GM12878 (cell line): Measurements from ENCODE around the gene LMAN1L. TPM values are rescaled to one million over a fixed set of nuclear protein-coding genes. Genes with fewer than 3 reads are reported as not detected.

Experiments used
- ATAC-seq: fragments of 200-7000 bp; cut with Tn5 transposase; 3 replicates; pipeline ENCODE4 v1.9.1; 2020; ENCODE audit warnings: mild to moderate bottlenecking, moderate library complexity
- BruUV-seq: library from RNA; stranded (reverse); fragments of 400-500 nt; replicated peaks from 2 replicates; lab custom pipeline; 2021; lab: Mats Ljungman, UMichigan
- CTCF ChIA-PET: fragments of 300-600 bp; sonication (Branson Sonifier 250); formaldehyde crosslinking; extraction: SDS; loops from one replicate; lab custom pipeline; 2021; ENCODE audit warnings: inconsistent platforms; lab: Yijun Ruan, JAX
- POLR2A ChIA-PET: fragments of 350-600 bp; formaldehyde crosslinking; extraction: SDS; loops from one replicate; lab custom pipeline; 2021; ENCODE audit warnings: inconsistent platforms; lab: Charles Lee
- RAD21 ChIA-PET: fragments of 300-600 bp; sonication (Branson Sonifier 250); formaldehyde crosslinking; loops from one replicate; lab custom pipeline; 2023; ENCODE audit warnings: antibody characterized with exemption; ENCODE audit not compliant: unreplicated experiment; lab: Charles Lee
- SMC1A ChIA-PET: fragments of 300-600 bp; sonication (Branson Sonifier 250); formaldehyde crosslinking; loops from one replicate; lab custom pipeline; 2023; ENCODE audit not compliant: unreplicated experiment, uncharacterized antibody; lab: Charles Lee
- DNase-seq: peaks from one replicate; pipeline ENCODE4 v3.0.0-alpha.2; 2011; ENCODE audit warnings: low read depth, low spot score
- FAIRE-seq: peaks from 3 replicates; lab custom pipeline; 2011; peaks lifted over from hg19 to GRCh38; lab: Jason Lieb, UNC
- H2AFZ ChIP-seq: 2 replicates; pipeline ENCODE4 v1.6.0; 2011; ENCODE audit warnings: low read depth, low read length, control low read depth; ENCODE audit not compliant: control insufficient read depth
- H3K27ac ChIP-seq: 2 replicates; pipeline ENCODE4 v1.5.1; 2011; ENCODE audit warnings: control low read depth; ENCODE audit not compliant: control insufficient read depth, insufficient read depth
- H3K27me3 ChIP-seq, 2 experiments: replicated peaks in 1 of 2; 2 replicates each; pipeline versions ENCODE4 v1.6.0 to v1.6.1; 2011; ENCODE audit warnings: low read length in 1 of 2; ENCODE audit not compliant: control insufficient read depth in 2 of 2, insufficient read depth in 2 of 2
- H3K36me3 ChIP-seq, 2 experiments: 2 replicates each; pipeline ENCODE4 v1.5.1; 2011; ENCODE audit warnings: low read length in 1 of 2; ENCODE audit not compliant: control insufficient read depth in 2 of 2, insufficient read depth in 2 of 2
- H3K4me1 ChIP-seq: 2 replicates; pipeline ENCODE4 v1.6.1; 2011; ENCODE audit warnings: mild to moderate bottlenecking, low read length, moderate library complexity, mixed read lengths; ENCODE audit not compliant: control insufficient read depth, insufficient read depth
- H3K4me2 ChIP-seq: 2 replicates; pipeline ENCODE4 v1.6.0; 2011; ENCODE audit warnings: control low read depth; ENCODE audit not compliant: control insufficient read depth, insufficient read depth
- H3K4me3 ChIP-seq: fragments of 200-600 bp; sonication (generic); 2 replicates; pipeline ENCODE4 v1.5.1; 2016
- H3K79me2 ChIP-seq: 2 replicates; pipeline ENCODE4 v1.6.0; 2011; ENCODE audit warnings: low read length; ENCODE audit not compliant: control insufficient read depth, insufficient read depth
- H3K9ac ChIP-seq: 2 replicates; pipeline ENCODE4 v1.8.0; 2011; ENCODE audit warnings: low read length, control low read depth, mixed read lengths; ENCODE audit not compliant: control insufficient read depth, insufficient read depth
- H3K9me3 ChIP-seq: replicated peaks from 3 replicates; pipeline ENCODE4 v1.5.1; 2011; ENCODE audit warnings: mild to moderate bottlenecking, low read length; ENCODE audit not compliant: control insufficient read depth, insufficient read depth
- H4K20me1 ChIP-seq: 2 replicates; pipeline ENCODE4 v1.6.0; 2011; ENCODE audit not compliant: control insufficient read depth, insufficient read depth
- ASH2L ChIP-seq: fragments of 300-600, 200-600 bp; sonication (generic); IDR thresholded peaks from 2 replicates; pipeline ENCODE4 v1.6.1; 2017; ENCODE audit warnings: low read depth, mild to moderate bottlenecking, borderline replicate concordance
- BHLHE40 ChIP-seq, 2 experiments: fragments of 450-650 bp in 1 of 2; IDR thresholded peaks; 2 replicates each; pipeline ENCODE4 v1.6.1; 2011 to 2017; ENCODE audit warnings: low read depth in 2 of 2, borderline replicate concordance in 1 of 2, improper control_type of control experiment in 1 of 2, low read length in 1 of 2, mild to moderate bottlenecking in 1 of 2
- ETV6 ChIP-seq, 2 experiments: fragments of 450-650 bp in 1 of 2; IDR thresholded peaks in 1 of 2; conservative IDR thresholded peaks in 1 of 2; 2 replicates each; pipeline ENCODE4 v1.6.1; 2014; ENCODE audit warnings: antibody characterized with exemption in 1 of 2, borderline replicate concordance in 1 of 2, low read depth in 1 of 2, mild to moderate bottlenecking in 1 of 2, moderate library complexity in 1 of 2
- KAT2A ChIP-seq: conservative IDR thresholded peaks from 2 replicates; pipeline ENCODE4 v1.6.1; 2011; ENCODE audit warnings: low read depth, low read length; ENCODE audit not compliant: control insufficient read depth
- SMARCA5 ChIP-seq: fragments of 450-650 bp; IDR thresholded peaks from 2 replicates; pipeline ENCODE4 v1.6.1; 2017; ENCODE audit warnings: mild to moderate bottlenecking
- TBL1XR1 ChIP-seq: IDR thresholded peaks from 2 replicates; pipeline ENCODE4 v1.6.1; 2012; ENCODE audit warnings: low read depth, low read length, improper control_type of control experiment
- YY1 ChIP-seq: IDR thresholded peaks from 2 replicates; pipeline ENCODE4 v1.6.1; 2011; ENCODE audit warnings: low read depth, mild to moderate bottlenecking, low read length
- ZNF592 ChIP-seq: fragments of 450-650 bp; IDR thresholded peaks from 2 replicates; pipeline ENCODE4 v1.6.1; 2017; ENCODE audit warnings: mild to moderate bottlenecking, moderate library complexity
- WGBS: methylation state at CpG from one replicate; pipeline ENCODE4 v1.1.6; 2016; ENCODE audit warnings: low lambda C conversion rate; ENCODE audit not compliant: insufficient replicate concordance, insufficient coverage; ENCODE audit errors: missing lambda C conversion rate; 5-methylcytosine and 5-hydroxymethylcytosine counted together
- in situ Hi-C: fragments of 300-500 bp; cut with MboI; formaldehyde crosslinking; loops from 9 replicates; pipeline ENCODE4 v1.14.3; 2018; ENCODE audit warnings: mixed read lengths
- intact Hi-C: fragments of 100-400 bp; cut with micrococcal nuclease; formaldehyde crosslinking; loops from one replicate; pipeline ENCODE4 v1.14.2; 2022; ENCODE audit not compliant: unreplicated experiment
- polyA plus RNA-seq, 11 experiments: library from polyadenylated mRNA; depleted of rRNA in 4 of 11; unstranded in 6 of 11; stranded (reverse) in 5 of 11; fragments of >200 nt; fragmentation: Nextera tagmentation in 4 of 11; fragmentation: Illumina TruSeq in 1 of 11; extraction: Ambion mirVana in 4 of 11; extraction: Trizol in 1 of 11; gene quantifications; 1 replicate in 1 of 11; 2 replicates in 10 of 11; pipeline versions ENCODE4 v1.2.1 to v1.2.3, GENCODE V29; 2011 to 2016; ENCODE audit warnings: inconsistent platforms in 2 of 11, missing spikeins in 2 of 11, low read depth in 1 of 11
- total RNA-seq, 4 experiments: library from RNA; depleted of rRNA in 3 of 4; stranded (reverse); fragments of >200 nt in 3 of 4; fragmentation: Illumina TruSeq in 1 of 4; extraction: Trizol in 1 of 4; gene quantifications; 2 replicates each; pipeline versions ENCODE4 v1.2.1 to v1.2.3, GENCODE V29; 2013 to 2021

The LMAN1L gene
- total and polyA plus RNA-seq, 10 of the 15 experiments (the other 5 are each of a cell fraction or from before 2014, with no cell fraction given), result not detected

- in situ Hi-C loops, result no loop called here
- WGBS, result 81% methylated on average over 14 of the region's 14 CpGs
Measured at GRCh38 chr15:74795966-74796625, 16.5 kb upstream of the LMAN1L start.

More at GRCh38 chr15:74795966-74796625, 16.5 kb upstream of the LMAN1L start:
- TSS peak; percentile 7 for BruUV-seq
- no peak overlapping the region for H3K9ac ChIP-seq
- no peaks in the 10 kb centered on the region for H3K9me3 ChIP-seq
- no peak for TF ChIP-seq TBL1XR1
- TF ChIP-seq KAT2A, result no peak
- TF ChIP-seq YY1, result no peak
- no peak for TF ChIP-seq ASH2L
- no peak for TF ChIP-seq ETV6 (conservative IDR thresholded peaks at IDR 0.05 in 1 of 2, IDR thresholded peaks at IDR 0.05 in 1 of 2; ENCODE audit: borderline replicate concordance in 1 of 2, low read depth in 1 of 2)
- TF ChIP-seq BHLHE40 (IDR thresholded peaks at IDR 0.05; ENCODE audit: borderline replicate concordance in 1 of 2, low read depth in 2 of 2, low read length in 1 of 2), result no peak
- TF ChIP-seq SMARCA5, result no peak
- TF ChIP-seq ZNF592, result no peak
- peaks cover 31 to 48% of the 10 kb centered on the region in 2 experiments; a peak in 3 of 4 replicates for H3K36me3 ChIP-seq
- SMC1A ChIA-PET, result interaction anchor here (7.4 to 15.7 kb wide), 2 partner anchors 7 to 19 kb away, joined by 74 to 811 read pairs; partner anchors contain the start of gene CSK
- no peaks in the 10 kb centered on the region for H3K27me3 ChIP-seq
- RAD21 ChIA-PET, result interaction anchor here (1.0 to 22.9 kb wide), 2 partner anchors 16 to 161 kb away, joined by 3 to 1186 read pairs; partner anchors contain the start of genes CSK and RPP25
- no peak for DNase-seq
- FAIRE-seq, result no peak
- CTCF ChIA-PET, result interaction anchor here (0.6 to 25.9 kb wide), 5 partner anchors 7 to 358 kb away, joined by 3 to 1288 read pairs (median 5); partner anchors contain the start of gene CSK
- H3K27ac ChIP-seq, result no peak overlapping the region
- ATAC-seq, result no peak
- POLR2A ChIA-PET, result interaction anchor here (0.5 to 14.2 kb wide), 8 partner anchors 9 to 212 kb away, joined by 3 to 602 read pairs (median 5); partner anchors contain the start of genes CLK3 and CSK
- no peak overlapping the region for H3K4me2 ChIP-seq
- no peak overlapping the region for H3K4me3 ChIP-seq
- H3K4me1 ChIP-seq, result peaks cover 65% of the 10 kb centered on the region
- intact Hi-C loops, result no loop called here
- peaks cover 6% of the 10 kb centered on the region for H4K20me1 ChIP-seq
- peaks cover 75% of the 10 kb centered on the region for H3K79me2 ChIP-seq
- H2AFZ ChIP-seq, result no peak overlapping the region
